ENCODE results near the gene KCNK5. TPM values are rescaled to one million over a fixed set of nuclear protein-coding genes. Genes with fewer than 3 reads are reported as not detected.

The KCNK5 gene
- polyA plus RNA-seq, 3 donors: 0.09 TPM; not detected in 2

- Histone ChIP-seq H2AFZ (ENCODE audit: insufficient read depth, low read depth, low read length, poor library complexity, severe bottlenecking) (peak overlapping the region; percentile 70), H3K79me2 (ENCODE audit: insufficient read depth, low read length) (no peaks in the 10 kb centered on the region), H3K4me3 (replicated peaks in 1 of 3; ENCODE audit: low read depth in 2 of 3, low read length in 3 of 3) (no peak overlapping the region), H3K4me1 (ENCODE audit: control insufficient read depth in 1 of 2, insufficient read depth in 2 of 2, low read length in 2 of 2) (peaks cover 0 to 4% of the 10 kb centered on the region in 2 donors), H3K9me3 (replicated peaks in 1 of 2; ENCODE audit: control insufficient read depth in 1 of 2, insufficient read depth in 1 of 2, low read length in 2 of 2) (no peaks in the 10 kb centered on the region), H4K20me1 (ENCODE audit: insufficient read depth, low read length) (no peaks in the 10 kb centered on the region), H3K36me3 (replicated peaks in 1 of 2; ENCODE audit: control insufficient read depth in 1 of 2, insufficient read depth in 2 of 2, low read length in 2 of 2) (peaks cover 6 to 23% of the 10 kb centered on the region in 2 donors), H3K4me2 (replicated peaks; ENCODE audit: extremely low read depth, low read length, poor library complexity, severe bottlenecking) (no peak overlapping the region), H3K27me3 (ENCODE audit: control insufficient read depth in 2 of 2, insufficient read depth in 2 of 2, low read length in 2 of 2) (no peaks in the 10 kb centered on the region), H3K27ac (ENCODE audit: low read depth in 1 of 2, low read length in 2 of 2) (no peak overlapping the region), H3K9ac (ENCODE audit: insufficient read depth, low read length, poor library complexity, severe bottlenecking) (no peak overlapping the region)
- no peaks in the 10 kb centered on the region for H3K9me3 Mint-ChIP-seq
- H3K36me3 Mint-ChIP-seq: peaks cover 6 to 9% of the 10 kb centered on the region in 2 donors
- peaks cover 0 to 2% (median 0%) of the 10 kb centered on the region in 3 donors for H3K27me3 Mint-ChIP-seq (ENCODE audit: low read depth in 3 of 3)
- TF ChIP-seq, protein P1, sequence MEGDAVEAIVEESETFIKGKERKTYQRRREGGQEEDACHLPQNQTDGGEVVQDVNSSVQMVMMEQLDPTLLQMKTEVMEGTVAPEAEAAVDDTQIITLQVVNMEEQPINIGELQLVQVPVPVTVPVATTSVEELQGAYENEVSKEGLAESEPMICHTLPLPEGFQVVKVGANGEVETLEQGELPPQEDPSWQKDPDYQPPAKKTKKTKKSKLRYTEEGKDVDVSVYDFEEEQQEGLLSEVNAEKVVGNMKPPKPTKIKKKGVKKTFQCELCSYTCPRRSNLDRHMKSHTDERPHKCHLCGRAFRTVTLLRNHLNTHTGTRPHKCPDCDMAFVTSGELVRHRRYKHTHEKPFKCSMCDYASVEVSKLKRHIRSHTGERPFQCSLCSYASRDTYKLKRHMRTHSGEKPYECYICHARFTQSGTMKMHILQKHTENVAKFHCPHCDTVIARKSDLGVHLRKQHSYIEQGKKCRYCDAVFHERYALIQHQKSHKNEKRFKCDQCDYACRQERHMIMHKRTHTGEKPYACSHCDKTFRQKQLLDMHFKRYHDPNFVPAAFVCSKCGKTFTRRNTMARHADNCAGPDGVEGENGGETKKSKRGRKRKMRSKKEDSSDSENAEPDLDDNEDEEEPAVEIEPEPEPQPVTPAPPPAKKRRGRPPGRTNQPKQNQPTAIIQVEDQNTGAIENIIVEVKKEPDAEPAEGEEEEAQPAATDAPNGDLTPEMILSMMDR (IDR thresholded peaks at IDR 0.05): no peak
- no peak for DNase-seq
- H3K27ac Mint-ChIP-seq: no peak overlapping the region
- WGBS (ENCODE audit: insufficient coverage): 92% methylated on average over 2 of the region's 4 CpGs
- intact Hi-C loops (cut with micrococcal nuclease): no loop called here
- no peak overlapping the region for H3K4me3 Mint-ChIP-seq
- peaks cover 8% of the 10 kb centered on the region for H3K4me1 Mint-ChIP-seq
These were observed 41.2 kb downstream of the KCNK5 start for GRCh38 chr6:39188098-39188450.

GRCh38 chr6:39184906-39185580, 44.2 kb downstream of the KCNK5 start:
- H3K4me1 ChIP-seq (ENCODE audit: control insufficient read depth in 1 of 2, insufficient read depth in 2 of 2, low read length in 2 of 2): peaks cover 0 to 4% of the 10 kb centered on the region in 2 donors
- intact Hi-C loops (cut with micrococcal nuclease): no loop called here
- H3K36me3 ChIP-seq (replicated peaks in 1 of 2; ENCODE audit: control insufficient read depth in 1 of 2, insufficient read depth in 2 of 2, low read length in 2 of 2): no peaks in the 10 kb centered on the region
- no peak overlapping the region for H3K9ac ChIP-seq (ENCODE audit: insufficient read depth, low read length, poor library complexity, severe bottlenecking)
- Mint-ChIP-seq H3K4me1 (peaks cover 8% of the 10 kb centered on the region), H3K27ac (no peak overlapping the region), H3K4me3 (no peak overlapping the region), H3K9me3 (no peaks in the 10 kb centered on the region), H3K36me3 (peaks cover 1 to 3% of the 10 kb centered on the region in 2 donors), H3K27me3 (ENCODE audit: low read depth in 3 of 3) (peaks cover 0 to 1% (median 0%) of the 10 kb centered on the region in 3 donors)
- DNase-seq: no peak
- TF ChIP-seq, protein P1 (IDR thresholded peaks at IDR 0.05): no peak
- H4K20me1 ChIP-seq (ENCODE audit: insufficient read depth, low read length): no peaks in the 10 kb centered on the region
- no peaks in the 10 kb centered on the region for H3K79me2 ChIP-seq (ENCODE audit: insufficient read depth, low read length)
- WGBS (ENCODE audit: insufficient coverage): 93% methylated on average over 5 of the region's 5 CpGs
- no peak overlapping the region for H3K4me2 ChIP-seq (replicated peaks; ENCODE audit: extremely low read depth, low read length, poor library complexity, severe bottlenecking)
- H3K4me3 ChIP-seq (replicated peaks in 1 of 3; ENCODE audit: low read depth in 2 of 3, low read length in 3 of 3): no peak overlapping the region
- no peak overlapping the region for H3K27ac ChIP-seq (ENCODE audit: low read depth in 1 of 2, low read length in 2 of 2)
- no peaks in the 10 kb centered on the region for H3K27me3 ChIP-seq (ENCODE audit: control insufficient read depth in 2 of 2, insufficient read depth in 2 of 2, low read length in 2 of 2)
- no peak overlapping the region for H2AFZ ChIP-seq (ENCODE audit: insufficient read depth, low read depth, low read length, poor library complexity, severe bottlenecking)
- no peaks in the 10 kb centered on the region for H3K9me3 ChIP-seq (replicated peaks in 1 of 2; ENCODE audit: control insufficient read depth in 1 of 2, insufficient read depth in 1 of 2, low read length in 2 of 2)
